Endodermal cell (in vitro differentiated cells): ENCODE measurements around the gene DDRGK1. TPM values are rescaled to one million over a fixed set of nuclear protein-coding genes. Genes with fewer than 3 reads are reported as not detected.
A peak's percentile ranks its signal among the peaks of the same experiment; 100 is the strongest.

ENCODE experiments used
- DNase-seq: peaks from one replicate; pipeline ENCODE4 v3.0.0-alpha.2; 2017
- H3K27ac ChIP-seq: 2 replicates; pipeline ENCODE4 v1.5.1; 2013; ENCODE audit warnings: mild to moderate bottlenecking, low read depth, low read length, moderate library complexity
- H3K27me3 ChIP-seq: 2 replicates; pipeline ENCODE4 v1.6.1; 2013; ENCODE audit warnings: mild to moderate bottlenecking, low read length, moderate library complexity; ENCODE audit not compliant: insufficient read depth, control insufficient read depth, poor library complexity, severe bottlenecking
- H3K36me3 ChIP-seq: 2 replicates; pipeline ENCODE4 v1.7.0; 2013; ENCODE audit warnings: mild to moderate bottlenecking, low read length, moderate library complexity; ENCODE audit not compliant: control insufficient read depth, insufficient read depth
- H3K4me1 ChIP-seq: one replicate; pipeline ENCODE4 v1.7.0; 2013; ENCODE audit warnings: low read length; ENCODE audit not compliant: control insufficient read depth, insufficient read depth
- H3K4me3 ChIP-seq: 2 replicates; pipeline ENCODE4 v1.5.1; 2013; ENCODE audit warnings: mild to moderate bottlenecking, low read length, moderate library complexity
- H3K9ac ChIP-seq: 2 replicates; pipeline ENCODE4 v1.6.1; 2013; ENCODE audit warnings: mild to moderate bottlenecking, low read length, moderate library complexity; ENCODE audit not compliant: poor library complexity, severe bottlenecking; ENCODE audit errors: extremely low read depth
- H3K9me3 ChIP-seq: 2 replicates; pipeline ENCODE4 v1.6.1; 2013; ENCODE audit warnings: mild to moderate bottlenecking, low read length, moderate library complexity; ENCODE audit not compliant: control insufficient read depth
- H3K27ac Mint-ChIP-seq: 2 replicates; pipeline ENCODE4 v1.8.0; 2020; ENCODE audit warnings: mixed read lengths
- H3K27me3 Mint-ChIP-seq: 2 replicates; pipeline ENCODE4 v1.8.0; 2021; ENCODE audit warnings: mild to moderate bottlenecking, mixed read lengths; ENCODE audit not compliant: insufficient read depth
- H3K36me3 Mint-ChIP-seq: 2 replicates; pipeline ENCODE4 v1.8.0; 2020; ENCODE audit warnings: low read depth, mixed read lengths
- H3K4me1 Mint-ChIP-seq: 2 replicates; pipeline ENCODE4 v1.8.0; 2020; ENCODE audit warnings: mixed read lengths
- H3K4me3 Mint-ChIP-seq: 2 replicates; pipeline ENCODE4 v1.8.0; 2020; ENCODE audit warnings: mild to moderate bottlenecking, moderate library complexity, mixed read lengths
- H3K9me3 Mint-ChIP-seq: 2 replicates; pipeline ENCODE4 v1.8.0; 2020; ENCODE audit warnings: mild to moderate bottlenecking, mixed read lengths
- CTCF ChIP-seq: fragments of 200-600 bp; sonication (generic); conservative IDR thresholded peaks from 2 replicates; pipeline ENCODE4 v1.5.0; 2021; ENCODE audit warnings: antibody characterized with exemption, mild to moderate bottlenecking
- WGBS, 2 experiments: methylation state at CpG; one replicate each; pipeline versions ENCODE4 v1.1.5 to v1.1.7; 2013; ENCODE audit warnings: missing lambda C conversion rate in 2 of 2, mixed read lengths in 1 of 2; ENCODE audit not compliant: insufficient coverage in 1 of 2, insufficient read length in 1 of 2; 5-methylcytosine and 5-hydroxymethylcytosine counted together
- total RNA-seq, 2 donors: library from RNA; stranded (reverse); fragmentation: NEBNext Ultra II Directional in 1 of 2; extraction: Animal tissue kit (Norgen Biotek cat#: 25700) in 1 of 2; gene quantifications; 2 replicates in 1 of 2; 3 replicates in 1 of 2; pipeline ENCODE4 v1.2.1, GENCODE V29; 2021

DDRGK1 gene
- total RNA-seq, 2 donors from 2014 or later = 55.0 to 59.3 TPM

GRCh38 chr20:3209257-3209945 is 4.9 kb upstream of the DDRGK1 start, which contains the start of gene ITPA:
Gene ITPA (plus strand): TSS chr20:3209498. CDS start chr20:3209552, 54 bp downstream.
- Mint-ChIP-seq H3K4me3 (peak within 1 kb of the TSS; percentile 79), H3K4me1 (peaks cover 4% of the 10 kb centered on the region), H3K27ac (peak within 1 kb of the TSS; percentile 96), H3K9me3 (no peaks in the 10 kb centered on the region), H3K27me3 (no peaks in the 10 kb centered on the region), H3K36me3 (peaks cover 13% of the 10 kb centered on the region)
- H3K9ac ChIP-seq = peak within 1 kb of the TSS; percentile 72
- H3K9me3 ChIP-seq = no peaks in the 10 kb centered on the region
- H3K27me3 ChIP-seq = no peaks in the 10 kb centered on the region
- no peaks in the 10 kb centered on the region for H3K4me1 ChIP-seq
- H3K27ac ChIP-seq = no peak within 1 kb of the TSS
- H3K36me3 ChIP-seq = peaks cover 14% of the 10 kb centered on the region
- 0% methylated on average over 17 to 48 of the region's 48 CpGs for WGBS, 2 experiments
- DNase-seq = peak; percentile 86
- TF ChIP-seq CTCF = no peak
- H3K4me3 ChIP-seq = peak within 1 kb of the TSS; percentile 97

- peak overlapping the region; percentile 97 for H3K4me3 ChIP-seq
- peak overlapping the region; percentile 72 for H3K9ac ChIP-seq
- no peak for TF ChIP-seq CTCF
- Mint-ChIP-seq H3K4me1 (peaks cover 4% of the 10 kb centered on the region), H3K27me3 (no peaks in the 10 kb centered on the region), H3K9me3 (no peaks in the 10 kb centered on the region), H3K36me3 (peaks cover 10% of the 10 kb centered on the region), H3K4me3 (peak overlapping the region; percentile 79), H3K27ac (peak overlapping the region; percentile 87)
- no peaks in the 10 kb centered on the region for H3K4me1 ChIP-seq
- no peak overlapping the region for H3K27ac ChIP-seq
- H3K36me3 ChIP-seq = peaks cover 10% of the 10 kb centered on the region
- 5 to 6% methylated on average over 5 to 10 of the region's 10 CpGs for WGBS, 2 experiments
- H3K27me3 ChIP-seq = no peaks in the 10 kb centered on the region
- peak; percentile 59 for DNase-seq
- no peaks in the 10 kb centered on the region for H3K9me3 ChIP-seq
Observed at GRCh38 chr20:3208786-3209256, 4.3 kb upstream of the DDRGK1 start.

- H3K27me3 Mint-ChIP-seq = no peaks in the 10 kb centered on the region
- peak; percentile 54 for DNase-seq
Observed at GRCh38 chr20:3203315-3204123, 963 bp downstream of the DDRGK1 start.

More at GRCh38 chr20:3203315-3204123, 963 bp downstream of the DDRGK1 start:
- Mint-ChIP-seq H3K27ac (peak overlapping the region; percentile 96), H3K4me1 (peaks cover 6% of the 10 kb centered on the region), H3K9me3 (no peaks in the 10 kb centered on the region), H3K36me3 (peaks cover 33% of the 10 kb centered on the region), H3K4me3 (peak overlapping the region; percentile 94)
- Histone ChIP-seq H3K4me3 (peak overlapping the region; percentile 95), H3K9ac (peak overlapping the region; percentile 67), H3K27ac (no peak overlapping the region), H3K36me3 (peaks cover 32% of the 10 kb centered on the region), H3K9me3 (no peaks in the 10 kb centered on the region), H3K4me1 (no peaks in the 10 kb centered on the region), H3K27me3 (no peaks in the 10 kb centered on the region)
- no peak for TF ChIP-seq CTCF
- WGBS, 2 experiments = 19 to 32% methylated on average over 19 to 31 of the region's 31 CpGs
